Testis (tissue), 2 donors: ENCODE results near the gene RIIAD1.

ENCODE experiments used
- CTCF ChIP-seq, 3 experiments: fragments of 450-650 bp in 2 of 3; fragments of 200-600 bp in 1 of 3; sonication (generic) in 1 of 3; IDR thresholded peaks; one replicate each; pipeline ENCODE4 v1.5.1; 2016 to 2019; ENCODE audit warnings: antibody characterized with exemption in 3 of 3, mild to moderate bottlenecking in 2 of 3, moderate library complexity in 1 of 3
- POLR2A ChIP-seq: fragments of 450-650 bp; IDR thresholded peaks from one replicate; pipeline ENCODE4 v1.6.1; 2017; ENCODE audit warnings: antibody characterized with exemption, mild to moderate bottlenecking, moderate library complexity

GRCh38 chr1:151701515-151701914 is 19.8 kb upstream of the RIIAD1 start:
- TF ChIP-seq CTCF (IDR thresholded peaks at IDR 0.05), result no peak
- TF ChIP-seq POLR2A, result no peak
